Neuronal stem cell (in vitro differentiated cells): ENCODE data around the gene RGS12. TPM values are rescaled to one million over a fixed set of nuclear protein-coding genes. Genes with fewer than 3 reads are reported as not detected.

Experiments used
- DNase-seq: peaks from one replicate; pipeline ENCODE4 v3.0.0-alpha.2; 2013; ENCODE audit warnings: low spot score
- H2AFZ ChIP-seq: one replicate; pipeline ENCODE4 v1.6.1; 2013; ENCODE audit warnings: mild to moderate bottlenecking, low read length, inconsistent platforms
- H2AK5ac ChIP-seq: 2 replicates; pipeline ENCODE4 v1.6.1; 2013; ENCODE audit warnings: low read depth, mild to moderate bottlenecking, inconsistent platforms, low read length, moderate library complexity, mixed read lengths
- H2BK120ac ChIP-seq: 2 replicates; pipeline ENCODE4 v1.6.1; 2013; ENCODE audit warnings: low read depth, mild to moderate bottlenecking, inconsistent platforms, low read length, moderate library complexity, mixed read lengths
- H2BK12ac ChIP-seq: one replicate; pipeline ENCODE4 v1.6.1; 2013; ENCODE audit warnings: low read length, inconsistent platforms
- H2BK15ac ChIP-seq: 2 replicates; pipeline ENCODE4 v1.6.1; 2013; ENCODE audit warnings: mild to moderate bottlenecking, low read length, inconsistent platforms, mixed read lengths
- H2BK5ac ChIP-seq: one replicate; pipeline ENCODE4 v1.6.1; 2013; ENCODE audit warnings: inconsistent platforms, mild to moderate bottlenecking, low read length, moderate library complexity
- H3K14ac ChIP-seq: one replicate; pipeline ENCODE4 v1.6.1; 2013; ENCODE audit warnings: low read length, inconsistent platforms
- H3K18ac ChIP-seq: 2 replicates; pipeline ENCODE4 v1.6.1; 2013; ENCODE audit warnings: low read length, inconsistent platforms
- H3K23ac ChIP-seq: 2 replicates; pipeline ENCODE4 v1.6.1; 2013; ENCODE audit warnings: low read depth, mild to moderate bottlenecking, mixed read lengths, low read length, inconsistent platforms; ENCODE audit not compliant: poor library complexity
- H3K27ac ChIP-seq: replicated peaks from 3 replicates; pipeline ENCODE4 v1.5.1; 2013; ENCODE audit warnings: low read length, inconsistent platforms
- H3K27me3 ChIP-seq, 3 experiments: 2 replicates each; pipeline ENCODE4 v1.6.1; 2013; ENCODE audit warnings: low read length in 3 of 3, mild to moderate bottlenecking in 2 of 3, inconsistent platforms in 1 of 3, low read depth in 1 of 3, mixed read lengths in 1 of 3, moderate library complexity in 1 of 3; ENCODE audit not compliant: control insufficient read depth in 3 of 3, insufficient read depth in 3 of 3
- H3K36me3 ChIP-seq, 2 donors: replicated peaks in 1 of 2; 2 replicates each; pipeline ENCODE4 v1.6.1; 2013; ENCODE audit warnings: low read length in 2 of 2; ENCODE audit not compliant: control insufficient read depth in 2 of 2, insufficient read depth in 2 of 2
- H3K4ac ChIP-seq: 2 replicates; pipeline ENCODE4 v1.6.1; 2013; ENCODE audit warnings: inconsistent platforms, mild to moderate bottlenecking, low read length, moderate library complexity
- H3K4me1 ChIP-seq, 2 donors: 1 replicate in 1 of 2; 2 replicates in 1 of 2; pipeline ENCODE4 v1.6.1; 2013; ENCODE audit warnings: low read length in 2 of 2, low read depth in 1 of 2; ENCODE audit not compliant: control insufficient read depth in 2 of 2, insufficient read depth in 1 of 2
- H3K4me2 ChIP-seq: one replicate; pipeline ENCODE4 v1.6.1; 2013; ENCODE audit warnings: mild to moderate bottlenecking, low read length, inconsistent platforms; ENCODE audit not compliant: insufficient read depth, poor library complexity, severe bottlenecking
- H3K4me3 ChIP-seq, 2 donors: 2 replicates each; pipeline ENCODE4 v1.5.1; 2013; ENCODE audit warnings: low read length in 2 of 2, mild to moderate bottlenecking in 2 of 2, inconsistent platforms in 1 of 2, moderate library complexity in 1 of 2
- H3K79me1 ChIP-seq: one replicate; pipeline ENCODE4 v1.6.1; 2013; ENCODE audit warnings: low read depth, mild to moderate bottlenecking, inconsistent platforms, low read length, moderate library complexity
- H3K9ac ChIP-seq: one replicate; pipeline ENCODE4 v1.6.1; 2013; ENCODE audit warnings: mild to moderate bottlenecking, low read depth, low read length, inconsistent platforms; ENCODE audit not compliant: poor library complexity
- H3K9me3 ChIP-seq, 2 donors: replicated peaks in 1 of 2; 2 replicates each; pipeline versions ENCODE3 to v1.6.1; 2013; ENCODE audit warnings: low read length in 2 of 2, mild to moderate bottlenecking in 2 of 2, inconsistent platforms in 1 of 2, low read depth in 1 of 2, mixed read lengths in 1 of 2, moderate library complexity in 1 of 2; ENCODE audit not compliant: control insufficient read depth in 2 of 2, insufficient read depth in 1 of 2
- H4K8ac ChIP-seq: one replicate; pipeline ENCODE4 v1.6.1; 2013; ENCODE audit warnings: low read depth, mild to moderate bottlenecking, inconsistent platforms, low read length, moderate library complexity
- H4K91ac ChIP-seq: one replicate; pipeline ENCODE4 v1.6.1; 2013; ENCODE audit warnings: low read length, low read depth, mild to moderate bottlenecking, inconsistent platforms; ENCODE audit not compliant: poor library complexity
- WGBS, 2 donors: extraction: QIAGEN DNeasy Blood & Tissue Kit; methylation state at CpG; one replicate each; pipeline ENCODE4 v1.1.7; 2013; ENCODE audit warnings: missing lambda C conversion rate in 2 of 2, mixed read lengths in 1 of 2; ENCODE audit not compliant: insufficient read length in 2 of 2, insufficient replicate concordance in 1 of 2; ENCODE audit errors: extremely low coverage in 2 of 2; 5-methylcytosine and 5-hydroxymethylcytosine counted together
- polyA plus RNA-seq, 2 experiments: library from polyadenylated mRNA; stranded (reverse); fragments of 200-250 nt; gene quantifications; one replicate each; pipeline ENCODE4 v1.2.3, GENCODE V29; 2013

Gene RGS12
- 26.5 TPM for polyA plus RNA-seq (2013, experiment 1 of 2)
- 27.6 TPM for polyA plus RNA-seq (2013, experiment 2 of 2)

- peak within 1 kb of the TSS; percentile 84 for H2BK5ac ChIP-seq
- H3K14ac ChIP-seq: peak within 1 kb of the TSS; percentile 82
- peaks cover 14 to 25% of the 10 kb centered on the region in 2 donors for H3K4me1 ChIP-seq
- H4K8ac ChIP-seq: peak within 1 kb of the TSS; percentile 66
- peak within 1 kb of the TSS; percentile 94 to 96 for H3K4me3 ChIP-seq
- H2BK15ac ChIP-seq: peak within 1 kb of the TSS; percentile 92
- H4K91ac ChIP-seq: peak within 1 kb of the TSS; percentile 98
- H3K4me2 ChIP-seq: peak within 1 kb of the TSS; percentile 99
- WGBS, 2 donors: no CpG with 5 or more reads among the region's 121 CpGs
- no peak within 1 kb of the TSS for H2BK12ac ChIP-seq
- H2AK5ac ChIP-seq: peak within 1 kb of the TSS; percentile 100
- H3K18ac ChIP-seq: peak within 1 kb of the TSS; percentile 99
- H3K79me1 ChIP-seq: peaks cover 16% of the 10 kb centered on the region
- H2AFZ ChIP-seq: peak within 1 kb of the TSS; percentile 97
- H3K36me3 ChIP-seq: peaks cover 0 to 3% of the 10 kb centered on the region in 2 donors
- H3K9me3 ChIP-seq: peaks cover 0 to 23% of the 10 kb centered on the region in 2 donors
- H3K23ac ChIP-seq: peak within 1 kb of the TSS; percentile 95
- H3K27me3 ChIP-seq: peaks cover 0 to 5% (median 0%) of the 10 kb centered on the region in 3 experiments
- peak within 1 kb of the TSS; percentile 94 for H3K9ac ChIP-seq
- peak within 1 kb of the TSS; percentile 98 for H2BK120ac ChIP-seq
- H3K4ac ChIP-seq: peak within 1 kb of the TSS; percentile 58
- peak; percentile 89 for DNase-seq
- H3K27ac ChIP-seq: peak within 1 kb of the TSS; percentile 91
These were observed at the start of gene RGS12 for GRCh38 chr4:3292571-3293400. RGS12 (plus strand) TSS chr4:3293021; CDS start chr4:3316171, 23,150 bp downstream.

- no CpG with 5 or more reads among the region's 23 CpGs for WGBS, 2 donors
- H2AFZ ChIP-seq: no peak overlapping the region
- H3K9me3 ChIP-seq: no peaks in the 10 kb centered on the region
- H3K4me3 ChIP-seq: no peak overlapping the region
- no peak overlapping the region for H4K8ac ChIP-seq
- no peak overlapping the region for H3K4ac ChIP-seq
- no peak for DNase-seq
- no peak overlapping the region for H3K27ac ChIP-seq
- no peak overlapping the region for H2BK120ac ChIP-seq
- no peak overlapping the region for H4K91ac ChIP-seq
- no peaks in the 10 kb centered on the region for H3K27me3 ChIP-seq
- no peak overlapping the region for H2BK5ac ChIP-seq
- H3K18ac ChIP-seq: peak overlapping the region; percentile 41
- H3K36me3 ChIP-seq: peaks cover 30 to 55% of the 10 kb centered on the region in 2 donors
- no peak overlapping the region for H3K4me2 ChIP-seq
- peak overlapping the region; percentile 34 for H3K23ac ChIP-seq
- peak overlapping the region; percentile 27 for H3K14ac ChIP-seq
- peaks cover 4% of the 10 kb centered on the region for H3K79me1 ChIP-seq
- H3K9ac ChIP-seq: no peak overlapping the region
- no peak overlapping the region for H2AK5ac ChIP-seq
- H3K4me1 ChIP-seq: peaks cover 1 to 2% of the 10 kb centered on the region in 2 donors
- no peak overlapping the region for H2BK12ac ChIP-seq
- no peak overlapping the region for H2BK15ac ChIP-seq
These were observed 49.6 kb upstream of the RGS12 start for GRCh38 chr4:3243136-3243780.

GRCh38 chr4:3244002-3244401 is 48.8 kb upstream of the RGS12 start:
- Histone ChIP-seq H3K79me1 (peaks cover 4% of the 10 kb centered on the region), H2BK5ac (peak overlapping the region; percentile 66), H2BK15ac (no peak overlapping the region), H3K4me1 (peaks cover 0 to 8% of the 10 kb centered on the region in 2 donors), H2BK12ac (no peak overlapping the region), H3K27me3 (no peaks in the 10 kb centered on the region), H2AK5ac (peak overlapping the region; percentile 28), H3K4ac (no peak overlapping the region), H2BK120ac (no peak overlapping the region), H3K14ac (no peak overlapping the region), H4K8ac (no peak overlapping the region), H3K27ac (no peak overlapping the region), H2AFZ (no peak overlapping the region), H3K4me2 (no peak overlapping the region), H3K4me3 (no peak overlapping the region), H3K36me3 (peaks cover 24 to 51% of the 10 kb centered on the region in 2 donors), H4K91ac (no peak overlapping the region), H3K9ac (peak overlapping the region; percentile 37), H3K9me3 (no peaks in the 10 kb centered on the region), H3K18ac (no peak overlapping the region), H3K23ac (no peak overlapping the region)
- no peak for DNase-seq
- no CpG with 5 or more reads among the region's 1 CpG for WGBS, 2 donors

GRCh38 chr4:3244747-3245146 is 48.1 kb upstream of the RGS12 start:
- no peak overlapping the region for H3K23ac ChIP-seq
- H4K8ac ChIP-seq: no peak overlapping the region
- no peak overlapping the region for H3K4ac ChIP-seq
- peak overlapping the region; percentile 3 for H3K14ac ChIP-seq
- H2BK12ac ChIP-seq: no peak overlapping the region
- peak overlapping the region; percentile 71 for H3K18ac ChIP-seq
- no peak overlapping the region for H3K9ac ChIP-seq
- H2BK5ac ChIP-seq: peak overlapping the region; percentile 66
- no CpG with 5 or more reads among the region's 9 CpGs for WGBS, 2 donors
- no peak overlapping the region for H2BK120ac ChIP-seq
- no peak overlapping the region for H2BK15ac ChIP-seq
- no peak overlapping the region for H2AFZ ChIP-seq
- H3K27ac ChIP-seq: no peak overlapping the region
- H3K9me3 ChIP-seq: no peaks in the 10 kb centered on the region
- H3K4me1 ChIP-seq: peaks cover 0 to 12% of the 10 kb centered on the region in 2 donors
- H4K91ac ChIP-seq: no peak overlapping the region
- peaks cover 18 to 44% of the 10 kb centered on the region in 2 donors for H3K36me3 ChIP-seq
- DNase-seq: no peak
- H3K4me3 ChIP-seq: no peak overlapping the region
- peak overlapping the region; percentile 28 for H2AK5ac ChIP-seq
- no peaks in the 10 kb centered on the region for H3K27me3 ChIP-seq
- peaks cover 4% of the 10 kb centered on the region for H3K79me1 ChIP-seq
- no peak overlapping the region for H3K4me2 ChIP-seq
